ENCODE results near the gene RFWD3.
A peak's percentile ranks its signal among the peaks of the same experiment; 100 is the strongest.
"Not testable (repeated sequence)": the region's sequence is repeated elsewhere in the genome, so short reads cannot be mapped to it uniquely, and the experiment has no call there.

Gene RFWD3

DNA sequence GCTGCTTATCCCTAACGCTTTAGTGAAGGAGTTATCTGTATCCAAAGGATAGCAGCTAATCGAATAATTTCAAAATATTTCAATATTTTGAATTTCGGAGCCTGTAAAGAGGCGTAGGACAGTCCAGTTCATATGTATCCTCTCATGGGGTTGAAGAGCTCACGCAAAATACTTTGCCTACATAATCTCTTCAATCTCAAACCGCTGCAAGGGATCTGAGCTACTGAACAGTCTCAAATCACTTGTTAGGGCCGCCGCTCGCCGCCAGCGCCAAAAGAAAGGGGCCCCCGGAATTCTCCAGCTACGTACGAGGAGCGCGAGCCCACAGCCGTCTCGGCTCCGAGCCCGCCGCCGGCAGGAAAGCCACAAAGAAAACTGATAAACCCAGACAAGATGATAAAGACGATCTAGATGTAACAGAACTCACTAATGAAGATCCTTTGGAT lies 601 bp upstream of the RFWD3 start:
- peak in 1 of 2 donors; percentile 1 for DNase-seq (ENCODE audit: low read depth in 2 of 2)

DNA sequence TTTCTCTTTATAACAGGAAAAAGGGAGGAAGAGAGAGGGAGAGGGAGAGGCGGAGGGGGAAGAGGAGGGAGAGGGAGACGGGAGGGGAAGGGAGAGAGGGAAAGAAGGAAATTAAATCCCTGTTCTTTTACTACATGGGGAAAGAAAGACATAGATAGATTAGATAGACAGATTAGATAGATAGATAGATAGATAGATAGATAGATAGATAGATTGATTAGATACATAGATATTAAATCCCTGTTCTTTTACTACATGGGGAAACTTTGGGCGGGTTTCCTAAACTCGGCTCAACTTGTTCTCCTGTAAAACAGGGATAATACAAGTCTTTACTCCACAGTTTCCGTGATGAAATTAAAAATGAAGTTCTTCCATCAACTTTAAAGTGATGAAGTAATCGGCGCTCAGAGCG lies 661 bp downstream of the RFWD3 start:
- no peak for DNase-seq (ENCODE audit: low read depth in 2 of 2)

DNA sequence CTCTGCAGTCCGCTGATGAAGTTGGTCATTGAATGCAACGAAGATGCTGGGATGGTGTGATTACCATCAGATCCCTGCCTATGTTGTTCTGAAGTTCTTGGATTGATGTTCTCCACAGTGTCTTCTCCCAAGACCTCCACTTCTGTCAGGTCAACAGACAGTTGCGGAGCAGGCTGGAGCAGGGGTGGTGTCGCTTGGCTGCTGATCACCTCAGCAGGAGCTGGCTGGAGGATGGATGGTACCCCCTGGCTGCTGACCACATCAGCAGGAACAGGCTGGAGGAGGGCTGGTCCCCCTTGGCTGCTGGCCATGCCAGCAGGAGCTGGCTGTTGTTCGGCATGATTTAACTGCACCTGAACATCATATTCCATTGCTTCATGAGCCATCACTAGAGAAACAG lies 5.6 kb downstream of the RFWD3 start:
- no peak for DNase-seq (ENCODE audit: low read depth in 2 of 2)

DNA sequence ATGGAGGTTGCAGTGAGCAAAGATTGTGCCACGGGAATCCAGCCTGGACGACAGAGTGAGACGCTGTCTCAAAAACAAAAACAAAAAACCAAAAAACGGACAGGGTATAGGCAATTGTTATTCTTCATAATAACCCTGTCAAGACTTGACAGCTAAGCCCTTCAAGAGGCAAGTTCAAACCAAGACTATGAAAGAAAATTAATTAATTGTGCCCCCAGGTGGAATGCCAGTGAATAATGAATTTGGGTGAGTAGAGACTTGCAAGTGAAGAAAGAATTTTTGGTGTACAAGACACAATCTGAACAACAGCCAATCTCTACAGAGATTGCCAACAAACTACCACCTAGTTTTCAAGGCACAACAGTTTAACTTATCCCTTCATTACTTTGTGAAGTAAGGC lies 6.3 kb downstream of the RFWD3 start:
- DNase-seq (ENCODE audit: low read depth in 2 of 2), result no peak

DNA sequence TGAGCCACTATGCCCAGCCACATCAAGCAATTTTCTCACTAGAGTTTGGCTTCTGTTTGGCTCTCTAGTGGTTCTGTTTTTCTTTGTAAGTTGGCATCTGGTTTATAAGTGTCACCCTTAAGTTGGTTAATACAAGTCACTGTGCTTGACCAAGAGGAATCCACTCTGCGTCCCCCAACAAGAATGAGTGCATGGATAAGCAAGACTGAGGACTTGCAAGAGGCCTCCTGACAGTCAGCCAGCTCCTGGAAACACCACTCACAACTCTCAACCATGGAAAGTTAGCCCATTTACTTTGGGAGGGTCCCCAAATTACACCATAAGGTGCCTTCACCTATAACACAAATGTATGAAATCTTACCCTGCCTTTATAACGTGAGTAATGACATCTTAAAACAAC lies 7.6 kb downstream of the RFWD3 start:
- DNase-seq (ENCODE audit: low read depth in 2 of 2), result no peak

DNA sequence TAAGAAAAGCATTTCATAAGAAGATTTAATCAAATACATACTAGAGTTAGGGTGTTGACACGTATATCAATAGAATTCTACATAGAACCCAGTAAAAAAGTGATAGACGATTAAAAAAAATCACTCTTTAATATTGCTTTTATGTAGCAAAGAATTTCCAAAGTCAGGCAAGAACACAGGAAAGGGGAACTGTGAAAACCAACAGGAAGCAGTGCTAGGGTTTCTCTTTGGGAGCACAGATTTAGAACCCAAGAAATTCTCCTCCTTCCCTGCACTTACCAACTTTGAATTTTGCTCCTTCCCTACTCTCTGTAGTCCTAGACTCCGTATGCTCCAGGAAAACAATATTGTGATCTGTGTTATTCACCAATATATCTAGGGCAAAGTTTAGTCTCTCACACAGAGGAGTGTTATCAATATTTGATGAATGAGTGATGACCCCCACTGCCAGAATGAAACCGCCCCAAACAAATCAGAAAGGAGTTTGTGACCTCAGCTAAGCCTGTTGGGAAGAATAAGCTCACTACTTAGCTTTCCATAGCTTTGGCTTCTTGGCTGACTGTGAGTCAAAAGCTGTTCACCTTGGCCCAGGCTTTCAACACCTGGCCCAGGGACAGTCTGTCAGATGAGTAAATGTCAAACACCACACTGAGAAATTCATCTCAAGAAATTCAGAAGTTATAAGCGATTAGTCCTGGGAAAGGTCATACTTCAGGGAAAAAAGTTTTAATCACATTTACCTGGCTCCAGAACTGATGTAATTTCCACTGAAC lies 8.6 kb downstream of the RFWD3 start:
- DNase-seq (ENCODE audit: low read depth in 2 of 2), result no peak

DNA sequence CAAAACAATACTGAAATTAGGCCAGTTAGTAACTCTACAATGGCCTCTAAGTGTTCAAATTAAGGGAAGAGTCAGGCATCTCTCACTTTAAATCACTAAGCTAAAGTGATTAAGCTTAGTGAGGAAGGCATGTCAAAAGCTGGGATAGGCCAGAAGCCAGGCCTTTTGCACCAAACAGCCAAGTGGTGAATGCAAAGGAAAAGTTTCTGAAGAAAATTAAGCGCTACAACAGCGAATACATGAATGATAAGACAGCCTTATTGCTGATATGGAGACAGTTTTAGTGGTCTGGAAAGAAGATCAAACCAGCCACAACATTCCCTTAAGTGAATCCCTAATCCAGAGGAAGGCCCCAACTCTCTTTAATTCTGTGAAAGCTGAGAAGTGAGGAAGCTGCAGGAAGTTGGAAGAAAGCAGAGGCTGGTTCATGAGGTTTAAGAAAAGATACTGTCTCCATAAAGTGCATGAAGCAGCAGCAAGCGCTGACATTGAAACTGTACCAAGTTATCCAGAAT lies 12.1 kb downstream of the RFWD3 start:
- no peak for DNase-seq (ENCODE audit: low read depth in 2 of 2)

DNA sequence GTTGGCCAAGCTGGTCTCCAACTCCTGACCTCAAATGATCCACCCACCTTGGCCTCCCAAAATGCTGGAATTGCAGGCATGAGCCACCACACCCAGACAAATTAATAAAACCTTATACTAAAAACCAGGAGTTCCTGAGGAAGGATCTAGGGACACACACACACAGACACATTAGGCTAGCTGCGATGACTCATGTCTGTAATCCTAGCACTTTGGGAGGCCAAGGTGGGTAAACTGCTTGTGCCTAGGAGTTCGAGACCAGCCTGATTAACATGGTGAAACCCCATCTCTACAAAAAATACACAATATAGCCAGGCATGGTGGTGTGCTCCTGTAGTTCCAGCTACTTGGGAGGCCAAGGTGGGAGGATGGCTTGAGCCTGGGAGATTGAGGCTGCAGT lies 13.8 kb downstream of the RFWD3 start:
- DNase-seq (ENCODE audit: low read depth in 2 of 2), result not testable (repeated sequence)

DNA sequence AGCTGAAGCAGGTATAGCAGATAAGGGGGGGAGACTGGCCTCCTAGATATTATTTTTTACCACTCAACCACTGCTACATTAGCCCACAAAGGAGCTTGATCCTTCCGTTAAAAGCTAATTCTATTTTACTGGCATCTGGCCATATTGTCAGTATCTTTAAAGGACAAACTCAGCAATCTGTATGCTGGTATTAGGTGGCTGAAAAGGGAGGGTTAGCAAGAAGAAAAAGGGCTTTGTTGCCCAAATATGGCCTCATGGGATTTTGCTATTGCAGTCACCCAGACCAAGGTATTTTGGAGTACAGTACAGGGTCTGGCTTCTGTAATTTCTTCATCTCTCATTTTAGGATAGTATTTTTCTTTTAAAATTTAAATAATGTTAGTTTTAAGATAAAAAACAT lies 14.4 kb downstream of the RFWD3 start:
- no peak for DNase-seq (ENCODE audit: low read depth in 2 of 2)

DNA sequence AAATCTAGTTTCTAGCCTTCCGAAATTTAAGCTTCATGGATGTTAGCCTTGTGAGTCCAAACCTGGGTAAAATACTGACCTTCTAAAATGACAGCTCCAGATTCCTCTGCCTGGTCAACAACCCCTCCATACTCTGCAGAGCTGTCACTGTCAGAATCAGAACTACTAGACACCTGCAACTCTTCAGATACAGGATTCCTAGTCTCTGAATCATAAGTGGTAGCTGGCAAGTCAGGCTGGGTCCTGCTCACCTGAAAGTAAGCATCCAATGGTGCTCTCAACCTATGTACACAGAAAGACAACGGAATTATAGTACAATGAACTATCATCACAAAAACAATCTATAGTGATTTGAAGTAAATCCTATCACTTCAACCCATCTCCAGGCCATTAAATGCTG lies 14.8 kb downstream of the RFWD3 start:
- DNase-seq (ENCODE audit: low read depth in 2 of 2), result no peak

DNA sequence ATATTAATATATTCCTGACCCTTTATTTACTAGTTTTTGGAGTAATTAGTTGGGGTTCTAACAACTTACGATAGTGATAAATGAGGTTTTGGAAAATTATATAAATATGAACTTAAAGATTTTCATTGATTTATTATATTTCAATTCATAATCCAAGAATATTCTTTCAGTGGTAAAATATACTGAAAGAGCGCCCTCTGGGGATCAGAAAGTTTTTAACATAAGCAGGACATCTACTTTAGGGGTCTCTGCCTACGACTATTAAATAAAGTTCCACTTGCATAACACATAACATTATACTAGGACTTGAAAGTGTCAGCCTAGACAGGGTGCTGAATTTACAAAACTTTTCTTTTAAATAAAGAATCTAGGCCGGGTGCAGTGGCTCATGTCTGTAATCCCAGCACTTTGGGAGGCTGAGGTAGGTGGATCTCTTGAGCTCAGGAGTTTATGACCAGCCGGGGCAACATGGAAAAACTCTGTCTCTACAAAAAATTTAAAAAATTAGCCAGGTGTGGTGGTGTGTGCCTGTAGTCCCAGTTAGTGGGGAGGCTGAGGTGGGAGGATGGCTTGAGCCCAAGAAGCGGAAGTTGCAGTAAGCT lies 15.6 kb downstream of the RFWD3 start:
- DNase-seq (ENCODE audit: low read depth in 2 of 2), result no peak

DNA sequence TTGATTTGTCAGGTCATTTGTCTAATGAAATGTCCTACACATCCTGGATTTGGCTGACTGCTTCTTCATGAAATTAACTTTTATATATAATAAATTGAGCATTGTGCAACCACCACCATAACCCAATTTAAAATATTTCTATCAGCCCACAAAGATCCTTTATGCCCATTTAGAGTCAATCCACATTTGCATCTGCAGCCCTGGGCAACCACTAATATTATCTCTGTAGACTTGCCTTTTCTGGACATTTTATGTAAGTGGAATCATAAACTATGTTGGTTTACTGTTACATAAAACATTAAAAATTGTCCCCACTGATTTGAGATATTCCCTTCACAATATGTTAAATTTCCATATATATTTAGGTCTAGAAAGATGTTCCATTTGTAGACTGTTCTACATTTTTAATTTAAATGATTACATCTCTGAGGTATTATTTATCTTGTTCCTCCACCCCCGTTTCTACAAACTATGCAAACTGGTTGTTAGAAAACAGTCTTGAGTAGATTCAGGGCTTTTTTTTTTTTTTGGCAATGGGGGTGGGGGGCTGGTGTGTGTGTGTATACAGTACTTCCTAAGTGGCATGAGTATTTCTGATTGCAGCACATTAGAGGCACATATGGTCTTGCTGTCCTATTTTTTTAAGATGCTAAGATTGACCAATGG lies 16.7 kb downstream of the RFWD3 start:
- DNase-seq (ENCODE audit: low read depth in 2 of 2), result no peak

DNA sequence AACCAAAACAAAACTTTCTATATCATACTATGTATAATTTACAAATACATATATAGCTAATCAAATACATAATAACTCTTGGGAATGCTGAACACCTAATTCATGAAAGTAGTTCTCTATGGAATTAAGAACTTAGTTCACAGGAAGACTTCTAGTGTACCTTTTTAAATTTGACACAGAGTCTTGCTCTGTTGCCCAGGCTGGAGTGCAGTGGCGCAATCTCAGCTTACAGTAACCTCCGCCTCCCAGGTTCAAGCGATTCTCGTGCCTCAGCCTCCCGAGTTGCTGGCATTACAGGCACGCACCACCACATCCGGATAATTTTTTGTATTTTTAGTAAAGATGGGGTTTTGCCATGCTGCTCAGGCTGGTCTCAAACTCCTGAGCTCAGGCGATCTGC lies 24.7 kb downstream of the RFWD3 start:
- no peak for DNase-seq (ENCODE audit: low read depth in 2 of 2)

DNA sequence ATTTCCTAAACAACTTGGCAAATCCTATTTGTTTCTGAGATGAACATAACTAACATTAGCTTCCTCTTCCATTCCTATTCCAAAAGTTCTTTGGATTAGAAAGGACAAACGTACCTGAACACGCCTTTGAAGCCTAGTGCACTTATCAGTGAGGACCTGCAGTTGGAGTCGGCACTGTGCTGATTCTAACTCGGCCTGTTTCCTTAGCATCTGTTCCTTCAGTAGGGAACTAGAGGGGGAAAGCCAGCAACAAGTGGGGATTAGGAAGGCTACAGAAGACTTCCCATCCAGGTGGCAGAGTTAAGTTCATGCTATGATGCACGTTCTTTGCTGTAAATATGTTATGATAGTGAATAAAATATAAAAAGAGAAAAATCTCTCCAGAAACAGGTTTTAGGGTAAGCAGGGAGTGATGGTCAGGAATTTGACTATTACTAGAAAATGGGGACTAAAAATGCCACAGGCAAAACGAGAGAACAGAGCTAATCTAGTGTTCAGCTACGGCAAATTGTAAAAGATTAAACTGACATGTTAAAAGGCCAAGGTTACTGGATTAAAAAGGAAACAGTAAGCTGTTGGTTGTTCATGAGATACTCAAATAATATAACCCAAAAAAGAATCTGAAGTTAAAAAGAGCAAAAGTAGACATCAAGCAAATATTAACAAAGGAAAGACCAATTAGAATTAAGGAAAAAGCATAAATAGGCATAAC lies 28.8 kb downstream of the RFWD3 start:
- no peak for DNase-seq (ENCODE audit: low read depth in 2 of 2)

DNA sequence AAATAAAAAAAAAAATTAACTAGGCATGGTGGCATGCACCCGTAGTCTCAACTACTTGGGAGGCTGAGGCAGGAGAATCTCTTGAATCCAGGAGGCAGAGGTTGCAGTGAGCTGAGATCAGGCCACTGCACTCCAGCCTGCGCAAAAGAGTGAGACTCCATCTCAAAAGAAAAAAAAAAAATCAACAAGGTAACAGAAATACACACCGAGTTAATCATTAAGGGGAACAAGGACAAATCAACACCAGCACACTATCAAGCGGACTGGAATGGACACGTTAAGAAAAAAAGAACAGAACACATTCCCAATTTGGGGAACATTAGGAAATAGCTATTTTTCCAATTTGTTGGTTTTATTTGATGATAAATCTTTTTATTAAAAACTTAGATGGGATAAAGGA lies 31.4 kb downstream of the RFWD3 start:
- DNase-seq (ENCODE audit: low read depth in 2 of 2), result no peak

DNA sequence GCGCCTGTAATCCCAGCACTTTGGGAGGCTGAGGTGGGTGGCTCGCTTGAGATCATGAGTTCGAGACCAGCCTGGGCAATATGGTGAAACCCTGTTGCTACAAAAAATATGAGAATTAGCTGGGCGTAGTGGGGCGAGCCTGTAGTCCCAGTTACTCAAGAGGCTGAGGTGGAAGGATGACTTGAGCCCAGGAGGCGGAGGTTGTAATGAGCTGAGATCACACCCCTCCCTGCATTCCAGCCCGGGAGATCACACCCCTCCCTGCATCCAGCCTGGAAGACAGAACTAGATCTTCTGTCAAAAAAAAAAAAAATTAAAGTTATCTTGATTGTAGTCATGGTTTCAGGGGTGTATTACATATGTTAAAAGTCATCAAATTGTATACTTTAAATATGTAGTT lies 33.0 kb downstream of the RFWD3 start:
- DNase-seq (ENCODE audit: low read depth in 2 of 2), result no peak

DNA sequence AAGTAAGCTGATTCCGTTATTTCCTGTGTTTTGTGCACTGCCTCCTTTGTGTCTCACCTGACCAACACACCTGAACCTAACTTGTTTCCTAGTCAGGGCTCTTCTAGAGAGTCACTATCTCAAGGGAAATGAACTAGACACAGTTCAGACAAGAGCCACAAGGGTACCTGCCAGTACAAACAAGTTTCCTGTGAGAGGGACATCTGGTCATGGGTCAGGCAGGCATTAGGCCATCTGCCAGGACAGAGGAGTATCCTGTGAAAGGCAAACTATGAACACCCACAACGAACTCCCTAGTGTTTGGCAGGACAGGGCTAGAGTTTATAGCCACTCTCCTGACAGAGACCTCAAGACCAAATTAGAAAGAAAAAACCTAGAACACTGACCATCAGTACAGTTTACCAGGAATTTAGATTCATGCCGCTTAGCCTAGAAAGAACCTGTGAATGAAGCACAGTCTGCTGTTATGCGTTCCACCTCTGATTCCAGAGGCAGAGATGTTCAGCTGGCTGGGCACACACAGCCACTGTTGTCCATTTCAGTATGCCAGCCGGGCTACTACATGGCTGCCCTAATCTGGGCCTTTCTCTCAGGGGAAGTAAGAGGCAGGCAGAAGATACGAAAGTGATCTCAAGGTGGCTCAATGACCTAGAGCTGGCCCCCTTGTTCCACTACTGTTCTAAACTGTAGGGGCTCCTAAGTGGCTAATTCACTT lies 39.0 kb downstream of the RFWD3 start:
- DNase-seq (ENCODE audit: low read depth in 2 of 2), result no peak

DNA sequence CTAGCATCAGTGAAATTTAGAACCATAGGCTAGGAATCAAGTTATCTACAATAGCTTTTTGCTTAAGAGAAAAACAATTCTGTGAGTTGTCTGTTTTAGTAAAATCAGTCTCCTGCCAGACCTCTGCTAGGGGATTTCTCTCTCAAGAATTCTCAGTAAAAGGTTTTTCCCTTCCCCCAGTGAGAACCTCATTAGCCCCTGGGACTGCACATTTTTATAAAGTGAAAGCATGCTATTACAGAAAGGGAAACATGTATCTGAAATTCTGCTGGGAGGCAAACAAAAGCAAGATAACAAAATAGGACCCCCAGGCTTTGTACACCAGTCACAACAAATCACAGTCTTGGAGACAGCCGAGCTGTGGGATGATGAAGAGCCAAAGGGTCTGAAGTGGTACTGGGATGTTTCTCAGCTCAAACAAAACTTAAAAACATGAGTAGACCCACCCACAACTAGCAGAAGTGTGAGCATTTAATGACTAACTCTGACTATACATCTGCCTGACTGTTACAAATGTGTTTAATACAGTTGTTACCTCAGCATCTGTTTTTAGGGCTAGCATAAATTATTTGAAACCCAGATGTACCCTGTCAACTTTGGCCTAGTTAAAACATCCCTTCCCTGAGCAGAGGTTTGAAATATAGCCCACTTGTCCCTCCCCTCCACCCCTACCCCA lies 39.8 kb downstream of the RFWD3 start:
- DNase-seq (ENCODE audit: low read depth in 2 of 2), result no peak

DNA sequence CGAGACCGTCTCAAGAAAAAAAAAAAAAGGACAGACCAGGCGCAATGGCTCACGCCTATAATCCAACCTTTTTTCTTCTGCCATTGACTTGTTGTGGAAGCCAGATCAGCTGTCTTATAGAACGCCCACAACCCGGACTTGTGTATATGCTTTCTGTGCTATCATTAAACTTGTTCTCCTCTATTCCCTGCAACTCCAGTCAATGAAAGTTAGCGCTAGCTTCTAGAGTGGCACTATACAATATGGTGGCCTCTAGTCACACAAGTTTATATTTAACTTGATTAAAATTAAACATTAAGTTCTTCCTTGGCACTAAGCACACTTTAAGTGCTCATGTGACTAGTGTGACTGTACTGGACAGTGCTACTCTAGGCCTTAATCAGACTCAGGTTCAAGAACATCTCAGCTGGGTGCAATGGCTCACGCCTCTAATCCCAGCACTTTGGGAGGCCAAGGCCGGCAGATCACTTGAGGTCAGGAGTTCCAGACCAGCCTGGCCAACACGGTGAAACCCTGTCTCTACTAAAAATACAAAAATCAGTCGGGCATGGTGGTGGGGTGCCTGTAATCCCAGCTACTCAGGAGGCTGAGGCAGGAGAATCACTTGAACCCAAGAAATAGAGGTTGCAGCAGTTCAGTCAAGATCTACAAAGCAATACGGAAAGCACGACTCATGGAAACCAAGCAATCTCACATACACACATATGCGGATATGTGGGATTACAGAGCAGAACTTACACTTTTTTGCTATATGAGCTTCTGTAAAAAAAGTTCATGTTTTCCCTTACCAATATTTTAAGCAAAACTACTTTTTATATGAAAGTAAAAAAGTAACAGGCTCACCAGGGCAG lies 41.0 kb downstream of the RFWD3 start:
- DNase-seq (ENCODE audit: low read depth in 2 of 2), result no peak

DNA sequence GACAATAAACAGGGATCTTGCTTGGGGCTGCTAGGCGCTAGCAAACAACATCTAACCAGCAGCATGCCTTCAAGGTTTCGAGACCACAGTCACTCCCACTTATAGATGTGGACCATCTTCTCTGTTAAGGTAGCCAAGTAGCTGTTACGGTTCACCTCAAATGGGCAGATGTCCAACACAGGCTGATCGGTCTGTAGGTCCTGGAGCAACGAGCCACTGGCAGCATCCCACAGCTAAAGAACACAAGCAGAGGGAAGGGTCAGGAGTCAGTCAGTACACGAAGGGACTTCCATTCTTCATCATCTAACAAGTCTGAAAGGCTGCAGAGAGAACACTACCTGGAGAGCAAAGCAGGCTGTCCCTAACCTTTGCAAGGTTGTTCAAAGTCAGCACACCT lies 42.8 kb downstream of the RFWD3 start:
- no peak for DNase-seq (ENCODE audit: low read depth in 2 of 2)

Data from stimulated activated CD8-positive, alpha-beta memory T cell treated with anti-CD3 and anti-CD28 coated beads, Interleukin-7, amount 100 ng/mL, for 1 hour (primary cell).